Measurements from ENCODE around the gene CXorf38.
"Not testable (repeated sequence)": the region's sequence is repeated elsewhere in the genome, so short reads cannot be mapped to it uniquely, and the experiment has no call there.

The CXorf38 gene

DNA sequence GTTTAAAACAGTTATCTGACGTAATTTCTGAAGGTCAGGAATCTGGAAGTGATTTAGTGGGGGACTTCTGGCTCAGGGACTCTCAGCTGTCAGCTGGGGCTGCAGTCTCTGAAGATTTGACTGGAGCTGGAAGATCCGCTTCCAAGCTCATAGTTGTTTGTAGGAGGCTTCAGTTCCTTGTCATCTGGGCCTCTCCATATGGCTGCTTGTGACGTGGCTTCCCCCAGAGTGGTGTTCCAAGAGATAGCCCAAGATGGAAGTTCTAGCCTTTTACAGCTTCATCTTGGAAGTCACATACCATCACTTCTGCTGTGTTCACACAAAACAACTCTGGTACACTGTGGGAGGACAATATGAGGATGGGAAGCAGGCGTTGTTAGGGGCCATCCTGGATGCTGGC lies 22.1 kb downstream of the CXorf38 start:
- no peak for DNase-seq

GRCh38 chrX:40623665-40624064 lies 23.7 kb downstream of the CXorf38 start:
- DNase-seq, result no peak

DNA sequence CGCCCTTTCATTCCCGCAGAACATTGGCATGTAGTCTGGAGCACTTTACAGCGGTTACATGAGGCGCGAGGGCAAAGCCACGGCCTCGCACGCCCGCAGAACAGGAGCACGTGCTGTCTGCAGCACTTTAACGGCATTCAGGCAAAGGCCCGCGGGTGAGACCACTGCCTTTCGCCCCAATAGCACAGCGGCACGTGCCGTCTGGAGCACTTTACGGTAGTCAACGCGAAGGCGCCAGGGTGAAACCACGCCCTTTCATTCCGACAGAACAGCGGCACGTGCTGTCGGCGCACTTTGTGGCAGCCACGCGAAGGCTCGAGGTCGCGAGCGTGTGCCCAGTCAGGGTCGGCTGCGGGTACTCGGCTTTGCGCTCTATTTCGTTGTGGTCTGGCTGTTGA lies 24.2 kb downstream of the CXorf38 start, which contains the start of gene MPC1L:
MPC1L (plus strand) TSS at position 290 of the 398 bp plus-strand sequence. CDS start 138 bp downstream, outside the sequence.
- no peak for DNase-seq

- no peak for DNase-seq
Measured at GRCh38 chrX:40622479-40623138, 24.8 kb downstream of the CXorf38 start.

DNA sequence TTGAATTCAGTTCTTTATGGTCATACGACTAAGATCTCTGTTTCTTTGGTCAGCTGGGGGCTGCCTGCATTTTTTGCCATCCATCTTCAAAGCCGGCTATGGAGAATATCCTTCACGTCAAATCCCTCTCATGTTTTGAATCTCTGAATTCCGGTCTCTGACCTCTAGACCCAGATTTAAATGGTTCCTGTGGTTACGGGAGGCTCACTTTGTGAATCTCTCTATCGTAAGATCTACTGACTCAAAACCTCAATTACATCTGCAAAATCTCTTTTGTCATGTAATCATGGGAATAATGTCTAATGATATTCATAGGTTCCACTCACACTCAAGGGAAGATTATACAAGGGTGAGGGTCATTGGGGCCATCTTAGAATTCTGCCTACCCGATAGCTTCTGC lies 29.8 kb downstream of the CXorf38 start:
- no peak for DNase-seq

DNA sequence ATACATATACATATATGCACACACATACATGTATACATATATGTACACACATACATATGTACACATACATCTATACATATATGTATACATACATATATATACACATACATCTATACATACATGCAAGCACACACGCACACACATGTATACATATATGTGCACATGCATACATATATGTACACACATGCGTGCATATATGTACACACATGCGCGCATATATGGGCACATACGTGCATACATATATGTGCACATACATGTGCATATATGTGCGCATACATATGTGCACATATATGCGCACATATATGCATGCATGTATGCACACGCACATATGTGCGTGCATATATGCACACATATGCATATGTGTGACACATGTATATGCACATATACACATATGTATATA lies 31.4 kb downstream of the CXorf38 start:
- DNase-seq, result no peak

DNA sequence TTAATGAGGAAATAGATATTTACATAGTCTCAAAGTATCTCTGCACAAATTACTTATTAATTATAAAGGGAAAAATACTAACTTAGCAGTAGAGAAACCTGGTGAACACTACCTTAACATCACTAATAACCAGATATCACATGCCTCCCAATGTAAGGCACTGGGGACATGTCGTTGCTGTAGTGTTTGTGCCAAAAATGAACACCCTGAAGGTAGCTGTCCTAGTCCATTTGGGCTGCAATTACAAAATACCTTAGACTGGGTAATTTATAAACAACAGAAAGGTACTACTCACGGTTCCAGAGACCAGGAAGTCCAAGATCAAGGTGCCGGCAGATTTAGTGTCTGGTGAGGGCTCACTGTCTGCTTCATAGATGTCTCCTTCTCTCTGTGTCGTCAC lies 34.9 kb downstream of the CXorf38 start:
- DNase-seq, result no peak

DNA sequence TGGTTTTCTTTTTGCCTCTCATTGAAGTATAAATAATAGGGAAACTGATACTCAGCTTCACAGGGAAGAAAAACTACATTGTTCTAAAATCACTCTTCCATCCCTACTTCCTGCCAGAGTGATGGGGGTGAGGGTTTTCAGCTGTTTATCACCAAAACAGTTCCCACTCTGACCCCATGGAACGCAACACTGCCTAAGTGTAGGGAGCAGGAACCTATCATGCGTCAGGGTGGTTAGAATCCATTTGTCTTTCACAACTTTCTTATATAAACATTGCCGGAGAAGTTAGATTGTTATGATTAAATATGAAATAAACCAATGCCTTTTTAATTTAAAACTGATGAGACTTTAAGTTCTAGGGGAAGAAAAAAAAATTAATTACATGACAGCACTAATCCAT lies 40.0 kb downstream of the CXorf38 start:
- DNase-seq, result no peak

DNA sequence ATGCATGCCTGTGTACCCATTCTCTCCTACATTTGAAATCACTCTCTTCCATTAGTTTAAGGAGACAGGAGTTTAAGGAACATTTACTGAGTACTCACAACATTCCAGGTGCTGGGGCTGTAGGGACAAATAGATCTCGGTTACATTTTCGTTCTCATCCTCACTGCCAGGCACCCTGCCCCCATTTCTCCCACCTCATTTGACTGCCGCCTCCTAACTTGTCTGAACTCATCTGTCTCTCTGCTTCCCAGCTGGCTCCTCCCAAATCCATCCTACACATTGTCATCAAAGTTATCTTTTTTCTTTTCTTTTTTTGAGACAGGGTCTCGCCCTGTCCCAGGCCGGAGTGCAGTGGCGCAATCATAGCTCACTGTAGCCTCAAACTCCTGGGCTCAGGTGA lies 43.9 kb downstream of the CXorf38 start:
- no peak for DNase-seq

- DNase-seq, result peak; percentile 2
Measured at GRCh38 chrX:40589616-40590321, 57.6 kb downstream of the CXorf38 start.

DNA sequence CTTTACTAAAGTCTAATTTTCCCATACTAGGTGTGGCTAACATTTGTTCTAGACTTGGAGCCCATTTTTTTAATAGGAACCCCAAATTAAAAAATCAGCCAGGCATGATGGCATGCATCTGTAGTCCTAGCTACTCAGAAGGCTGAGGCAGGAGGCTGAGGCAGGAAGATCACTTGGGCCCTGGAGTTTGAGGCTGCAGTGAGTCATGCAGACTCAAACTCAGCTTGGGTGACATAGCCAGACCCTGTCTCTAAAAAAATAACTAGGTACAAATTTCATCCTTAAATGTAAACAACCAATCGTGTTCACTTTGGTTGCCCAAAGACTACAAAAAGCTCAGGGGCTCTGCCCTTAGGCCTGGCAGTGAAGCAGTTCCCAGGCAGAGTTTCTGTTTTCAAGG lies 59.7 kb downstream of the CXorf38 start:
- DNase-seq, result not testable (repeated sequence)

GRCh38 chrX:40582811-40583210 lies 64.5 kb downstream of the CXorf38 start:
- DNase-seq, result no peak

DNA sequence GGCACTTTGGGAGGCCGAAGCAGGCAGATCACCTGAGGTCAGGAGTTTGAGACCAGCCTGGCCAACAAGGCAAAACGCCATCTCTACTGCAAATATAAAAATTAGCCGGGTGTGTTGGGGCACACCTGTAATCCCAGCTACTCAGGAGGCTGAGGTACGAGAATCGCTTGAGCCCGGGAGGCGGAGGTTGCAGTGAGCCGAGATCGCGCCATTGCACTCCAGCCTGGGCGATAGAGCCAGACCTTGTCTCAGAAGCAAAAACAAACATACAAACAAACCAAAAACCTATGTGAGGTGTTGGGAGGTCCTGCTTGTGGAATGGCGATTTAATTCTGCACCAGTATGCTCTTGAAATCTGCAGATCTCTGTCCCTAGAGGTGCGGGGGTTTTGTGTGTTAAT lies 65.2 kb downstream of the CXorf38 start:
- not testable (repeated sequence) for DNase-seq

DNA sequence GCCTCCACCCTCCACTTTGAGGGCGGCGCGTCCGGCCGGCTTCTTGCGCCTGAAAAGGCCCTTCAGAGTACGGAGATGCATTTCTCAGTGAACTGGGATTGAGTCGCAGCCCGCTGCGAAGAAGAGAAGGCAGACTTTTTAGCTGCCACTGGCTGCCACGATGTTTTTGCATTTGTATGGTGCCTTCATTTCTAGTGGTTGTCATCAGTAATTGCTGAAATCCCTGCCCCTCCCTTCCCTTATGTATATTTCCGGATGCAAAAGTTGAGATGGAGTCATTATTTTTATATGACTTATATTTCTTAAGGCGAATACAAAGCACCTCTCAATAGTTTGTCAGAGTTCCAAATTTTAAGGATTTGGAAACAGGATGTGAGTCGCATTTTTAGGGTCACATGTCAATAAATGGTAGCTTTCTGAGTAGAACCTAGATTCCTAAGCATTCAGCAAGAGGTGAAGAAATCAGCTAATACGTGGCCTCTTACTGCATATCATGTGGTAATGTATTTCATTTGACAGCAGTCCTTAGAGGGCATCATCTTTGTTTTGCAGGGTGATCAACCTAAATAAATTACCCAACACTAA lies 65.9 kb downstream of the CXorf38 start:
- DNase-seq, result peak; percentile 4

DNA sequence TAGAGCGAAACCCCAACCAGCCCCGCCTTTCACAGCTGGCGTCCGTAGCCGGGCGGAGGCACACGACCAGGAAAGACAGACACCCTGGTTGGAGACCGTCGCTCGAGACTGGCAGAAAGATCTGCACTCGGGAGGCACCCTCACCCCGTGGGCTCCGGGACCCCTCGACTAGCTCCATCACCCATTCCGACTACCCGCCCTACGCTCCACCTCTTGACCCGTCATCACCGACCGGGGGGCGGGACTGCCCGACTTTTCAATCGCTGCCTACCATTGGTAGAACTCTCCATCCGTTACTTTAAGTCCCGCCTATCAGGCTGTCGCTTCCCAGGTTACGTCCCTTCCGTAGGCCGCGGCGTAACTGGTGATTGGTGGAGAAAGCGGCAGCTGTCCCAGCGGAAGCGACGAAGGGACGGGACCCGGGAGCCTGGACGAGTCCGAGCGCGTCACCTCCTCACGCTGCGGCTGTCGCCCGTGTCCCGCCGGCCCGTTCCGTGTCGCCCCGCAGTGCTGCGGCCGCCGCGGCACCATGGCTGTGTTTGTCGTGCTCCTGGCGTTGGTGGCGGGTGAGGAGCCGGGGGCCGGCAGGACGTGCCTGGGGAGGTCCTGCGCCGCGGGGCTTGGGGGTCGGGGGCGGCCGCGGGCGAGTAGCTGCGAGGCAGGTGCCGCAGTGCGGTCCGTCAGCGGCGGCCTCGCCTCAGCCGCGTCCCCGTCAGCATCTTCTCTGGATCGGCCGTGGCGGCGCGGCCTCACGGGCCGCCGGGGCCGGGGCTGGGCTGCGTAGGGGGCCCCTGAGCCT lies 66.6 kb downstream of the CXorf38 start, which contains the start of gene ATP6AP2:
ATP6AP2 (plus strand) TSS at position 434 of the 799 bp plus-strand sequence; CDS start at position 530, 96 bp downstream.
- peak; percentile 83 for DNase-seq

DNA sequence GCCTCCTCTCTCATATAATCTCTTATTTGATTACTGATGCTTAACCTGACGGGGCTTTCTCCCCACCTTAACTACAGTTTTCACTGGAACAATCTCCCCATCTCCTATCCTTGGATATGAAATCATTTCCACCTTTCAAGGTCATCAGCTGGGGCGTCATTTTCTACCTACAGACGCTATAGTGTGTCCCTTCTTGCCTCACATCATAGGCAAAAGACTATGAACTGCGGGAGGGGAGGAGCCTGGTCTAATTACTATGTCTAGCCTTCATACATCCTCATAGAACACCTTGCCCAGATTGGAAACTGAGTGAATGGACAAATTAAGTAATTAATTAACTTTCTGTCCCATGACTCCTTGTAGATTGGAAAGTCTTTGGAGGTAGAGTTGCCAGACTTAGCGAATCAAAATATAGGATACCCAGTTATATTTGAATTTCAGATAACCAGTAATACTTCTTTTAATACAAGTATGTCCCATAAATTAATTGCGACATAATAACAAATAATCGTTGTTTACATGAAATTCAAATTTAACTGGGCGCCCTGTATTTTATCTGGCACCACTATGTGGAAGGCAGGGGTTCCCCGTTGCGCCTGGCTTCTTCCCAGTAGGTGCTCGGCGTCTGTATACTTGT lies 67.3 kb downstream of the CXorf38 start:
- no peak for DNase-seq

GRCh38 chrX:40579141-40579540 lies 68.2 kb downstream of the CXorf38 start:
- DNase-seq, result no peak

- DNase-seq, result no peak
Measured at GRCh38 chrX:40578039-40578695, 69.2 kb downstream of the CXorf38 start.
